Putamen (tissue), 1 donor: Measurements from ENCODE around the gene VAT1.
"Not testable (repeated sequence)": the region's sequence is repeated elsewhere in the genome, so short reads cannot be mapped to it uniquely, and the experiment has no call there.

Experiments
- DNase-seq: peaks from one replicate; pipeline ENCODE4 v3.0.0-alpha.2; 2016; ENCODE audit warnings: low spot score

Gene VAT1

DNA sequence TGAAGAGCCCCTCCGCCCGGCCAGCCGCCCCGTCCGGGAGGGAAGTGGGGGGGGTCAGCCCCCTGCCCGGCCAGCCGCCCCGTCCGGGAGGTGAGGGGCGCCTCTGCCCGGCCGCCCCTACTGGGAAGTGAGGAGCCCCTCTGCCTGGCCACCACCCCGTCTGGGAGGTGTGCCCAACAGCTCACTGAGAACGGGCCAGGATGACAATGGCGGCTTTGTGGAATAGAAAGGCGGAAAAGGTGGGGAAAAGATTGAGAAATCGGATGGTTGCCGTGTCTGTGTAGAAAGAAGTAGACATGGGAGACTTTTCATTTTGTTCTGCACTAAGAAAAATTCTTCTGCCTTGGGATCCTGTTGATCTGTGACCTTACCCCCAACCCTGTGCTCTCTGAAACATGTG is 48.9 kb downstream of the VAT1 start:
- DNase-seq = not testable (repeated sequence)

GRCh38 chr17:42971589-42971988 is 50.6 kb downstream of the VAT1 start:
- DNase-seq = no peak

GRCh38 chr17:42969001-42969581 is 53.1 kb downstream of the VAT1 start:
- DNase-seq = no peak

DNA sequence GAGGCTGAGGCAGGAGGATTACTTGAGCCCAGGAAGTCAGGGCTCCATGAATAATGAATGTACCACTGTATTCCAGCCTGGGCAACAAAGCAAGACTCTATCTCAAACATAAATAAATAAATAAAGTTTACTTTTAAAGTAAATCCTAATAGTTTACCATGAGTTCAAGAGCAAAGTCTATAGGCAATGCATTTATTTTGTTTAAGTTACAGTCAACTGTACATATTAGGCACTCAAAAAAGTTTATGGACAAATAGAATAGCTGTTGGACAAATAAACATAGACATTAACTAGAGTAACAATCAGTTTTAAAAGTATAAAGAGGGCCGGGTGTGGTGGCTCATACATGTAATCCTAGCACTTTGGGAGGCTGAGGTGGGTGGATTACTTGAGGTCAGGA is 54.3 kb downstream of the VAT1 start:
- DNase-seq = no peak
